Measurements from ENCODE around the gene NLRP7.

DNA sequence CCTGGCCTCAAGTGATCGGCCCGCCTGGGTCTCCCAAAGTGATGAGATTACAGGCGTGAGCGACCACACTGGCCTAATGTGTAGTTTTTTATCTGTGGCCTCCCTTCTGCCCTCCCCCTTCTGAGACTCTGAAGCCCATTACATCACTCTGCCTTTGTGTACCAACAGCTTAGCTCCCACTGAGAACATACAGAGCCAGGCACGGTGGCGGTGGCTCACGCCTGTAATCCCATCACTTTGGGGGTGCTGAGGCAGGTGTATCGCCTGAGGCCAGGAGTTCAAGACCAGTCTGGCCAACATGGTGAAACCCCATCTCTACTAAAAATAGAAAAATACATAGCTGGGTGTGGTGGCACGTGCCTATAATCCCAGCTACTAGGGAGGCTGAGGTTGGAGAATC is 28.8 kb downstream of the NLRP7 start:
- TF ChIP-seq, protein P1, sequence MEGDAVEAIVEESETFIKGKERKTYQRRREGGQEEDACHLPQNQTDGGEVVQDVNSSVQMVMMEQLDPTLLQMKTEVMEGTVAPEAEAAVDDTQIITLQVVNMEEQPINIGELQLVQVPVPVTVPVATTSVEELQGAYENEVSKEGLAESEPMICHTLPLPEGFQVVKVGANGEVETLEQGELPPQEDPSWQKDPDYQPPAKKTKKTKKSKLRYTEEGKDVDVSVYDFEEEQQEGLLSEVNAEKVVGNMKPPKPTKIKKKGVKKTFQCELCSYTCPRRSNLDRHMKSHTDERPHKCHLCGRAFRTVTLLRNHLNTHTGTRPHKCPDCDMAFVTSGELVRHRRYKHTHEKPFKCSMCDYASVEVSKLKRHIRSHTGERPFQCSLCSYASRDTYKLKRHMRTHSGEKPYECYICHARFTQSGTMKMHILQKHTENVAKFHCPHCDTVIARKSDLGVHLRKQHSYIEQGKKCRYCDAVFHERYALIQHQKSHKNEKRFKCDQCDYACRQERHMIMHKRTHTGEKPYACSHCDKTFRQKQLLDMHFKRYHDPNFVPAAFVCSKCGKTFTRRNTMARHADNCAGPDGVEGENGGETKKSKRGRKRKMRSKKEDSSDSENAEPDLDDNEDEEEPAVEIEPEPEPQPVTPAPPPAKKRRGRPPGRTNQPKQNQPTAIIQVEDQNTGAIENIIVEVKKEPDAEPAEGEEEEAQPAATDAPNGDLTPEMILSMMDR (IDR thresholded peaks at IDR 0.05): no peak
- no peak for TF ChIP-seq ZFX (IDR thresholded peaks at IDR 0.05; ENCODE audit: borderline replicate concordance)

Data from 22Rv1 (cell line).